Fibroblast of lung (primary cell): ENCODE data around the gene CAPN9.

Experiments used
- CTCF ChIP-seq, 2 donors: IDR thresholded peaks in 1 of 2; conservative IDR thresholded peaks in 1 of 2; 1 replicate in 1 of 2; 2 replicates in 1 of 2; pipeline ENCODE4 v1.5.1; 2011 to 2012; ENCODE audit warnings: low read length in 2 of 2, control low read depth in 1 of 2, inconsistent platforms in 1 of 2, low read depth in 1 of 2, mild to moderate bottlenecking in 1 of 2
- EZH2 ChIP-seq: IDR thresholded peaks from 2 replicates; pipeline ENCODE4 v1.5.1; 2012; ENCODE audit warnings: low read length, control low read depth, mild to moderate bottlenecking; ENCODE audit errors: missing control alignments

DNA sequence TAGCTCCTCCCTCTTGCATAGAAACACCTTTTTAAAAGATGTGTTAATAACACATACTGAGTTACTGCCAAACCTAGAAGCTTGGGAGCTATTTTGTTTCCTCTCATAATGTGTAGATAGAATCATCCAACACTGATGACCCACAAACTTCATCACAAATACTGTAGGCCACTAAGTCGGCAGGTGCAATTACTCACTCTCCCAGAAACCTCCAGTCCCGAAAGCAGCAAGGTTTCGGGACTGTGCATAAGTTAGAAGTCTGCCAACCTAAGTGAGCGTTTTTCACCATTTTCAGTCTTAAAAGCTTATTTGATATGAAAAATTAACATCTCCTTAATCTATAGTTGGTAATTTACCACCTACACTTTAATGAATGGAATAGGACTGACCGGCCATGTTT lies 89.2 kb downstream of the CAPN9 start:
- TF ChIP-seq EZH2: no peak
- no peak for TF ChIP-seq CTCF (conservative IDR thresholded peaks at IDR 0.05 in 1 of 2, IDR thresholded peaks at IDR 0.05 in 1 of 2; ENCODE audit: low read depth in 1 of 2, low read length in 2 of 2)
